ENCODE measurements around the gene FAM89B. TPM values are rescaled to one million over a fixed set of nuclear protein-coding genes. Genes with fewer than 3 reads are reported as not detected.
A peak's percentile ranks its signal among the peaks of the same experiment; 100 is the strongest.

The FAM89B gene
- total RNA-seq, 6 experiments from 2014 or later, result 40.9 to 52.8 (median 43.7) TPM

GRCh38 chr11:65548395-65548794 lies 23.9 kb upstream of the FAM89B start:
- H3K9me3 Mint-ChIP-seq, result no peaks in the 10 kb centered on the region
- peaks cover 3% of the 10 kb centered on the region for H3K27me3 Mint-ChIP-seq (ENCODE audit: insufficient read depth)
- no peak overlapping the region for H3K4me3 Mint-ChIP-seq
- H3K36me3 Mint-ChIP-seq (ENCODE audit: low read depth), result peaks cover 36% of the 10 kb centered on the region
- H3K4me1 Mint-ChIP-seq (ENCODE audit: low read depth), result 0 out of 2 replicates have a peak, but pooled peaks cover 5% of the 10 kb centered on the region
- no peak overlapping the region for H3K27ac Mint-ChIP-seq
- no peak for TF ChIP-seq CTCF (IDR thresholded peaks at IDR 0.05)
- DNase-seq, result no peak

GRCh38 chr11:65549096-65549495 lies 23.2 kb upstream of the FAM89B start:
- peaks cover 36% of the 10 kb centered on the region for H3K36me3 Mint-ChIP-seq (ENCODE audit: low read depth)

GRCh38 chr11:65551572-65552387 lies 20.6 kb upstream of the FAM89B start:
- Mint-ChIP-seq H3K27me3 (ENCODE audit: insufficient read depth) (peaks cover 3% of the 10 kb centered on the region), H3K4me1 (ENCODE audit: low read depth) (peaks cover 29% of the 10 kb centered on the region), H3K9me3 (no peaks in the 10 kb centered on the region), H3K36me3 (ENCODE audit: low read depth) (peaks cover 40% of the 10 kb centered on the region), H3K27ac (no peak overlapping the region; the same call in 1 of the 2 replicates), H3K4me3 (no peak overlapping the region)
- no peak for DNase-seq
- peak; percentile 68 for TF ChIP-seq CTCF (IDR thresholded peaks at IDR 0.05)

More at GRCh38 chr11:65549096-65549495, 23.2 kb upstream of the FAM89B start:
- DNase-seq, result no peak
- TF ChIP-seq CTCF (IDR thresholded peaks at IDR 0.05), result no peak
- Mint-ChIP-seq H3K4me1 (ENCODE audit: low read depth) (0 out of 2 replicates have a peak, but pooled peaks cover 5% of the 10 kb centered on the region), H3K4me3 (no peak overlapping the region), H3K9me3 (no peaks in the 10 kb centered on the region), H3K27ac (no peak overlapping the region), H3K27me3 (ENCODE audit: insufficient read depth) (peaks cover 3% of the 10 kb centered on the region)

- TF ChIP-seq CTCF (IDR thresholded peaks at IDR 0.05), result no peak; the same call in 1 of the 2 replicates
- Mint-ChIP-seq H3K4me1 (ENCODE audit: low read depth) (peaks cover 36% of the 10 kb centered on the region), H3K9me3 (no peaks in the 10 kb centered on the region), H3K36me3 (ENCODE audit: low read depth) (peaks cover 40% of the 10 kb centered on the region), H3K4me3 (no peak overlapping the region), H3K27me3 (ENCODE audit: insufficient read depth) (peaks cover 3% of the 10 kb centered on the region), H3K27ac (peak overlapping the region; percentile 46)
- DNase-seq, result no peak
Measured at GRCh38 chr11:65552388-65552951, 19.9 kb upstream of the FAM89B start.

GRCh38 chr11:65553301-65554001 lies 18.9 kb upstream of the FAM89B start:
- Mint-ChIP-seq H3K36me3 (ENCODE audit: low read depth) (peaks cover 33% of the 10 kb centered on the region), H3K27ac (no peak overlapping the region)

More at GRCh38 chr11:65553301-65554001, 18.9 kb upstream of the FAM89B start:
- peaks cover 3% of the 10 kb centered on the region for H3K27me3 Mint-ChIP-seq (ENCODE audit: insufficient read depth)
- DNase-seq, result no peak
- H3K4me3 Mint-ChIP-seq, result no peak overlapping the region
- TF ChIP-seq CTCF (IDR thresholded peaks at IDR 0.05), result no peak
- peaks cover 36% of the 10 kb centered on the region for H3K4me1 Mint-ChIP-seq (ENCODE audit: low read depth)
- H3K9me3 Mint-ChIP-seq, result no peaks in the 10 kb centered on the region
